ENCODE data around the gene PTPN13. TPM values are rescaled to one million over a fixed set of nuclear protein-coding genes. Genes with fewer than 3 reads are reported as not detected.

The PTPN13 gene
- total RNA-seq, 2 experiments from 2014 or later = 3.9 to 4.1 TPM

GRCh38 chr4:86809809-86810208 lies 215.7 kb downstream of the PTPN13 start:
- ChIA-PET CTCF (no interaction called here), POLR2A (no interaction called here)
- no peaks in the 10 kb centered on the region for H3K4me1 ChIP-seq (ENCODE audit: insufficient read depth, low read length)
- no peak for DNase-seq
- H3K27me3 Mint-ChIP-seq = no peaks in the 10 kb centered on the region
- no peaks in the 10 kb centered on the region for H3K4me1 Mint-ChIP-seq (ENCODE audit: low read depth)
- no peak overlapping the region for H3K27ac ChIP-seq (ENCODE audit: low read depth in 1 of 2, low read length in 2 of 2)
- ATAC-seq (ENCODE audit: poor library complexity) = no peak
- no peak overlapping the region for H3K27ac Mint-ChIP-seq
- H3K4me3 ChIP-seq (ENCODE audit: low read length) = no peak overlapping the region
- no peaks in the 10 kb centered on the region for H3K9me3 Mint-ChIP-seq
- intact Hi-C loops (cut with DNase I, micrococcal nuclease) = no loop called here
- no peak overlapping the region for H3K4me3 Mint-ChIP-seq
- H3K9me3 ChIP-seq (ENCODE audit: control insufficient read depth in 1 of 2, insufficient read depth in 1 of 2, low read length in 2 of 2) = peaks cover 0 to 2% of the 10 kb centered on the region in 2 experiments
- H3K27me3 ChIP-seq (ENCODE audit: control insufficient read depth in 1 of 2, insufficient read depth in 2 of 2, low read length in 2 of 2) = no peaks in the 10 kb centered on the region
- H3K36me3 ChIP-seq (ENCODE audit: insufficient read depth, low read length) = no peaks in the 10 kb centered on the region
- no peaks in the 10 kb centered on the region for H3K36me3 Mint-ChIP-seq (ENCODE audit: low read depth)
- TF ChIP-seq CTCF (IDR thresholded peaks at IDR 0.05) = no peak

GRCh38 chr4:86810847-86811246 lies 216.7 kb downstream of the PTPN13 start:
- Histone ChIP-seq H3K4me3 (ENCODE audit: low read length) (no peak overlapping the region), H3K27ac (ENCODE audit: low read depth in 1 of 2, low read length in 2 of 2) (no peak overlapping the region), H3K4me1 (ENCODE audit: insufficient read depth, low read length) (no peaks in the 10 kb centered on the region), H3K27me3 (ENCODE audit: control insufficient read depth in 1 of 2, insufficient read depth in 2 of 2, low read length in 2 of 2) (no peaks in the 10 kb centered on the region), H3K36me3 (ENCODE audit: insufficient read depth, low read length) (no peaks in the 10 kb centered on the region), H3K9me3 (ENCODE audit: control insufficient read depth in 1 of 2, insufficient read depth in 1 of 2, low read length in 2 of 2) (peaks cover 2 to 4% of the 10 kb centered on the region in 2 experiments)
- DNase-seq (no peak), ATAC-seq (ENCODE audit: poor library complexity) (no peak)
- Mint-ChIP-seq H3K4me3 (no peak overlapping the region), H3K36me3 (ENCODE audit: low read depth) (no peaks in the 10 kb centered on the region), H3K27ac (no peak overlapping the region), H3K9me3 (no peaks in the 10 kb centered on the region), H3K27me3 (no peaks in the 10 kb centered on the region), H3K4me1 (ENCODE audit: low read depth) (no peaks in the 10 kb centered on the region)
- CTCF ChIA-PET = no interaction called here
- TF ChIP-seq CTCF (IDR thresholded peaks at IDR 0.05) = no peak
- intact Hi-C loops (cut with DNase I, micrococcal nuclease) = no loop called here
- POLR2A ChIA-PET = no interaction called here

- peaks cover 2 to 8% of the 10 kb centered on the region in 2 experiments for H3K9me3 ChIP-seq (ENCODE audit: control insufficient read depth in 1 of 2, insufficient read depth in 1 of 2, low read length in 2 of 2)
- ChIA-PET POLR2A (no interaction called here), CTCF (no interaction called here)
- no peak overlapping the region for H3K27ac Mint-ChIP-seq
- DNase-seq (no peak), ATAC-seq (ENCODE audit: poor library complexity) (no peak)
- H3K27ac ChIP-seq (ENCODE audit: low read depth in 1 of 2, low read length in 2 of 2) = no peak overlapping the region
- no peak overlapping the region for H3K4me3 Mint-ChIP-seq
- no peaks in the 10 kb centered on the region for H3K27me3 Mint-ChIP-seq
- H3K4me1 ChIP-seq (ENCODE audit: insufficient read depth, low read length) = no peaks in the 10 kb centered on the region
- H3K36me3 Mint-ChIP-seq (ENCODE audit: low read depth) = no peaks in the 10 kb centered on the region
- no peaks in the 10 kb centered on the region for H3K9me3 Mint-ChIP-seq
- TF ChIP-seq CTCF (IDR thresholded peaks at IDR 0.05) = no peak
- no peaks in the 10 kb centered on the region for H3K4me1 Mint-ChIP-seq (ENCODE audit: low read depth)
- no peaks in the 10 kb centered on the region for H3K36me3 ChIP-seq (ENCODE audit: insufficient read depth, low read length)
- H3K27me3 ChIP-seq (ENCODE audit: control insufficient read depth in 1 of 2, insufficient read depth in 2 of 2, low read length in 2 of 2) = no peaks in the 10 kb centered on the region
- H3K4me3 ChIP-seq (ENCODE audit: low read length) = no peak overlapping the region
- intact Hi-C loops (cut with DNase I, micrococcal nuclease) = no loop called here
Measured at GRCh38 chr4:86815653-86816052, 221.5 kb downstream of the PTPN13 start.

All from CD4-positive, alpha-beta T cell (primary cell).